ELR (cell line): ENCODE measurements around the gene OR8B2.
A peak's percentile ranks its signal among the peaks of the same experiment; 100 is the strongest.
"Not testable (repeated sequence)": the region's sequence is repeated elsewhere in the genome, so short reads cannot be mapped to it uniquely, and the experiment has no call there.

ENCODE experiments used
- DNase-seq: peaks from one replicate; pipeline ENCODE4 v3.0.0-alpha.2; 2015; ENCODE audit warnings: low read depth

Gene OR8B2

GRCh38 chr11:124384399-124384798 lies at the start of gene OR8B2:
Gene OR8B2, minus strand, starts transcription at chr11:124384499. Its CDS starts 1,156 bp downstream, at chr11:124383343.
- DNase-seq, result no peak

- no peak for DNase-seq
Measured at GRCh38 chr11:124429599-124429998, 45.3 kb upstream of the OR8B2 start.

- no peak for DNase-seq
Measured at GRCh38 chr11:124424384-124424921, 40.2 kb upstream of the OR8B2 start, which contains the start of gene OR8B4. Gene OR8B4, minus strand, starts transcription at chr11:124424871. Its CDS starts 0 bp downstream, at chr11:124424871.

- no peak for DNase-seq
Measured at GRCh38 chr11:124421043-124421442, 36.7 kb upstream of the OR8B2 start.

- DNase-seq, result peak; percentile 71
Measured at GRCh38 chr11:124415356-124415923, 31.1 kb upstream of the OR8B2 start.

- DNase-seq, result no peak
Measured at GRCh38 chr11:124409906-124410305, 25.6 kb upstream of the OR8B2 start.

- peak; percentile 83 for DNase-seq
Measured at GRCh38 chr11:124405581-124405980, 21.3 kb upstream of the OR8B2 start.

GRCh38 chr11:124403186-124403585 lies 18.9 kb upstream of the OR8B2 start:
- DNase-seq, result not testable (repeated sequence)

GRCh38 chr11:124402326-124402922 lies 18.1 kb upstream of the OR8B2 start:
- peak; percentile 89 for DNase-seq

GRCh38 chr11:124398924-124399323 lies 14.6 kb upstream of the OR8B2 start, which contains the start of gene OR8B3:
Gene OR8B3, minus strand, starts transcription at chr11:124399024. Its CDS starts 1,673 bp downstream, at chr11:124397351.
- DNase-seq, result no peak

- not testable (repeated sequence) for DNase-seq
Measured at GRCh38 chr11:124396847-124397246, 12.5 kb upstream of the OR8B2 start.

- peak; percentile 63 for DNase-seq
Measured at GRCh38 chr11:124394408-124394807, 10.1 kb upstream of the OR8B2 start.

- DNase-seq, result not testable (repeated sequence)
Measured at GRCh38 chr11:124382857-124383256, 1.4 kb downstream of the OR8B2 start.

- DNase-seq, result peak; percentile 4
Measured at GRCh38 chr11:124380585-124380984, 3.7 kb downstream of the OR8B2 start.

GRCh38 chr11:124376280-124376679 lies 8.0 kb downstream of the OR8B2 start:
- DNase-seq, result no peak

- no peak for DNase-seq
Measured at GRCh38 chr11:124359566-124359965, 24.7 kb downstream of the OR8B2 start.

- DNase-seq, result no peak
Measured at GRCh38 chr11:124346311-124346955, 37.9 kb downstream of the OR8B2 start.

- DNase-seq, result no peak
Measured at GRCh38 chr11:124344346-124344745, 40.0 kb downstream of the OR8B2 start.

- DNase-seq, result no peak
Measured at GRCh38 chr11:124340142-124340447, 44.2 kb downstream of the OR8B2 start.

GRCh38 chr11:124339396-124340141 lies 44.7 kb downstream of the OR8B2 start:
- DNase-seq, result no peak
